HepG2 (cell line): ENCODE results near the gene CPT1A. TPM values are rescaled to one million over a fixed set of nuclear protein-coding genes. Genes with fewer than 3 reads are reported as not detected.
A peak's percentile ranks its signal among the peaks of the same experiment; 100 is the strongest.

Experiments used
- ATAC-seq: fragments of 200-7000 bp; cut with Tn5 transposase; 3 replicates; pipeline ENCODE4 v1.9.1; 2020; ENCODE audit warnings: mild to moderate bottlenecking, moderate library complexity
- BruUV-seq: library from RNA; stranded (reverse); fragments of 400-500 nt; replicated peaks from 2 replicates; lab custom pipeline; 2021; lab: Mats Ljungman, UMichigan
- CTCF ChIA-PET: fragments of 300-600 bp; formaldehyde crosslinking; extraction: SDS; loops from one replicate; lab custom pipeline; 2021; ENCODE audit warnings: low total read pairs, inconsistent platforms, low intra/inter-chr PET ratio; lab: Yijun Ruan, JAX
- POLR2A ChIA-PET: fragments of 350-600 bp; sonication (Branson Sonifier 250); formaldehyde crosslinking; loops from one replicate; lab custom pipeline; 2020; ENCODE audit warnings: antibody characterized with exemption, inconsistent platforms; lab: Yijun Ruan, JAX
- DNase-seq: peaks from one replicate; pipeline ENCODE4 v3.0.0-alpha.2; 2015; ENCODE audit warnings: low spot score
- FAIRE-seq: peaks from 3 replicates; lab custom pipeline; 2011; peaks lifted over from hg19 to GRCh38; lab: Jason Lieb, UNC
- H2AFZ ChIP-seq: one replicate; pipeline ENCODE4 v1.6.1; 2011; ENCODE audit warnings: low read length, inconsistent platforms
- H3K27ac ChIP-seq: fragments of 300-600 bp; 3 replicates; pipeline ENCODE4 v1.8.0; 2011; ENCODE audit warnings: mixed run types, mild to moderate bottlenecking, mixed read lengths, low read length, inconsistent platforms; ENCODE audit not compliant: insufficient read depth; ENCODE audit errors: extremely low read length
- H3K27me3 ChIP-seq, 2 experiments: fragments of 200-600 bp in 1 of 2; 2 replicates in 1 of 2; 3 replicates in 1 of 2; pipeline versions ENCODE4 v1.6.0 to v1.8.0; 2011; ENCODE audit warnings: low read length in 2 of 2, mild to moderate bottlenecking in 2 of 2, moderate library complexity in 2 of 2, inconsistent platforms in 1 of 2; ENCODE audit not compliant: insufficient read depth in 2 of 2, control insufficient read depth in 1 of 2
- H3K36me3 ChIP-seq, 2 experiments: fragments of 200-600 bp in 1 of 2; replicated peaks in 1 of 2; 2 replicates in 1 of 2; 3 replicates in 1 of 2; pipeline versions ENCODE4 v1.5.1 to v1.8.0; 2011; ENCODE audit warnings: low read length in 2 of 2, inconsistent platforms in 1 of 2; ENCODE audit not compliant: insufficient read depth in 2 of 2, control insufficient read depth in 1 of 2
- H3K4me1 ChIP-seq: 2 replicates; pipeline ENCODE4 v1.5.1; 2012; ENCODE audit warnings: low read length, inconsistent platforms; ENCODE audit not compliant: insufficient read depth
- H3K4me2 ChIP-seq: 2 replicates; pipeline ENCODE4 v1.6.0; 2011; ENCODE audit warnings: low read depth, low read length, inconsistent platforms
- H3K4me3 ChIP-seq, 3 experiments: fragments of 200-600 bp in 1 of 3; sonication (generic), shearing (Covaris generic) in 1 of 3; replicated peaks in 1 of 3; 2 replicates each; pipeline ENCODE4 v1.5.1; 2011 to 2016; ENCODE audit warnings: low read length in 3 of 3, inconsistent platforms in 2 of 3, low read depth in 2 of 3, mild to moderate bottlenecking in 2 of 3, control low read depth in 1 of 3, mixed read lengths in 1 of 3; ENCODE audit not compliant: insufficient read depth in 1 of 3
- H3K79me2 ChIP-seq: one replicate; pipeline ENCODE4 v1.6.1; 2011; ENCODE audit warnings: low read length, inconsistent platforms; ENCODE audit not compliant: insufficient read depth
- H3K9ac ChIP-seq: 2 replicates; pipeline ENCODE4 v1.6.0; 2011; ENCODE audit warnings: mild to moderate bottlenecking, low read depth, low read length, inconsistent platforms; ENCODE audit not compliant: insufficient read depth
- H3K9me3 ChIP-seq: 2 replicates; pipeline ENCODE4 v1.5.1; 2012; ENCODE audit warnings: mild to moderate bottlenecking, low read length
- H4K20me1 ChIP-seq: 2 replicates; pipeline ENCODE4 v1.6.0; 2011; ENCODE audit warnings: inconsistent platforms, mild to moderate bottlenecking, low read length, moderate library complexity; ENCODE audit not compliant: insufficient read depth
- KLF11 ChIP-seq: IDR thresholded peaks from 2 replicates; pipeline ENCODE4 v1.6.1; 2016; ENCODE audit warnings: missing compliant biosample characterization
- ZFX ChIP-seq: sonication (generic); formaldehyde crosslinking; IDR thresholded peaks from 2 replicates; pipeline ENCODE4 v1.4.0; 2020; ENCODE audit warnings: mild to moderate bottlenecking, low read depth, missing genetic modification reagents, moderate library complexity
- ZFY ChIP-seq: sonication (generic); formaldehyde crosslinking; IDR thresholded peaks from 2 replicates; pipeline ENCODE4 v1.4.0; 2020; ENCODE audit warnings: missing genetic modification reagents
- ZNF331 ChIP-seq: sonication (generic); formaldehyde crosslinking; IDR thresholded peaks from 2 replicates; pipeline ENCODE4 v1.4.0; 2020; ENCODE audit warnings: missing genetic modification reagents
- ZNF768 ChIP-seq: sonication (generic); formaldehyde crosslinking; IDR thresholded peaks from 2 replicates; pipeline ENCODE4 v1.4.0; 2020; ENCODE audit warnings: missing genetic modification reagents
- WGBS: methylation state at CpG from one replicate; pipeline ENCODE4 v1.1.6; 2017; ENCODE audit warnings: low lambda C conversion rate; 5-methylcytosine and 5-hydroxymethylcytosine counted together
- in situ Hi-C: cut with HindIII; loops from 2 replicates; pipeline ENCODE4 v1.10.0; 2017; ENCODE audit warnings: low pct_unique_long_range_greater_than_20kb; ENCODE audit not compliant: extremely low pct_ligation_motif_present
- intact Hi-C: fragments of 100-400 bp; cut with micrococcal nuclease; formaldehyde crosslinking; loops from one replicate; pipeline ENCODE4 v1.10.0; 2022; ENCODE audit not compliant: unreplicated experiment
- polyA plus RNA-seq, 8 experiments: library from polyadenylated mRNA; depleted of rRNA in 3 of 8; stranded (reverse) in 7 of 8; unstranded in 1 of 8; fragments of >200 nt; fragmentation: Illumina TruSeq in 4 of 8; extraction: Trizol in 4 of 8; gene quantifications; 2 replicates each; pipeline versions ENCODE4 v1.2.1 to v1.2.3, GENCODE V29; 2011 to 2016; ENCODE audit warnings: low read depth in 4 of 8, missing spikeins in 1 of 8, mixed read lengths in 1 of 8; ENCODE audit not compliant: insufficient read depth in 1 of 8
- total RNA-seq, 5 experiments: library from RNA; depleted of rRNA; stranded (reverse); fragments of >200 nt; fragmentation: Illumina TruSeq; extraction: Trizol; gene quantifications; 2 replicates each; pipeline ENCODE4 v1.2.3, GENCODE V29; 2016; ENCODE audit warnings: low read depth in 1 of 5

Gene CPT1A
- total and polyA plus RNA-seq, 2 of the 13 experiments (the other 11 are each of a cell fraction or from before 2014, with no cell fraction given): 7.0 to 7.1 TPM

GRCh38 chr11:68856425-68857030, 14.8 kb upstream of the CPT1A start (continued):
- peak; percentile 62 for TF ChIP-seq ZFX
- 0 out of 2 replicates have a peak, but pooled peaks have one; percentile 5 for TF ChIP-seq KLF11
- TF ChIP-seq ZFY: 0 out of 2 replicates have a peak, but pooled peaks have one; percentile 26

- DNase-seq (no peak), FAIRE-seq (no peak), ATAC-seq (no peak)
- WGBS: 91% methylated on average over 49 of the region's 62 CpGs
- no peak overlapping the region for H3K4me2 ChIP-seq
- H3K79me2 ChIP-seq: no peaks in the 10 kb centered on the region
- no peak overlapping the region for H2AFZ ChIP-seq
- H3K9me3 ChIP-seq: no peaks in the 10 kb centered on the region
- H3K4me3 ChIP-seq: no peak overlapping the region
- no peak overlapping the region for H3K27ac ChIP-seq
- POLR2A ChIA-PET: interaction anchor here (3.5 kb wide), 1 partner anchor 11 kb away, joined by 31 read pairs; no protein-coding TSS in a partner anchor
- peaks cover 54% of the 10 kb centered on the region for H3K4me1 ChIP-seq
- H3K27me3 ChIP-seq: no peaks in the 10 kb centered on the region
- no peak overlapping the region for H3K9ac ChIP-seq
- intact Hi-C loops: no loop called here
- CTCF ChIA-PET: no interaction called here
- H4K20me1 ChIP-seq: no peaks in the 10 kb centered on the region
- no peaks in the 10 kb centered on the region for H3K36me3 ChIP-seq
- TF ChIP-seq ZNF331 (CRISPR knock-in tag) (no peak), ZNF768 (peak; percentile 31; the same call in 1 of the 2 replicates)
- TF ChIP-seq, all 625 proteins: peak for 1
- BruUV-seq: no TSS peak
- in situ Hi-C loops: no loop called here
Measured at GRCh38 chr11:68855205-68855981, 13.7 kb upstream of the CPT1A start.
